Immature natural killer cell (primary cell): ENCODE data around the gene LPCAT1. TPM values are rescaled to one million over a fixed set of nuclear protein-coding genes. Genes with fewer than 3 reads are reported as not detected.

Experiments
- DNase-seq, 3 donors: peaks; one replicate each; pipeline ENCODE4 v3.0.0; 2022; ENCODE audit warnings: mixed read lengths in 1 of 3
- H3K27ac Mint-ChIP-seq, 6 donors: one replicate each; pipeline ENCODE4 v1.8.0; 2020; ENCODE audit warnings: mixed read lengths in 6 of 6, mild to moderate bottlenecking in 5 of 6, inconsistent platforms in 4 of 6, moderate library complexity in 3 of 6
- H3K27me3 Mint-ChIP-seq, 3 donors: one replicate each; pipeline ENCODE4 v1.8.0; 2020 to 2021; ENCODE audit warnings: low read depth in 3 of 3, mild to moderate bottlenecking in 3 of 3, mixed read lengths in 3 of 3, moderate library complexity in 3 of 3, inconsistent platforms in 1 of 3
- H3K36me3 Mint-ChIP-seq, 3 donors: one replicate each; pipeline ENCODE4 v1.8.0; 2020; ENCODE audit warnings: mixed read lengths in 3 of 3, inconsistent platforms in 2 of 3, mild to moderate bottlenecking in 2 of 3
- H3K4me1 Mint-ChIP-seq, 2 donors: one replicate each; pipeline ENCODE4 v1.8.0; 2020; ENCODE audit warnings: inconsistent platforms in 2 of 2, mild to moderate bottlenecking in 2 of 2, mixed read lengths in 2 of 2, moderate library complexity in 1 of 2
- H3K4me3 Mint-ChIP-seq, 5 donors: one replicate each; pipeline ENCODE4 v1.8.0; 2020; ENCODE audit warnings: mild to moderate bottlenecking in 5 of 5, mixed read lengths in 5 of 5, inconsistent platforms in 3 of 5, moderate library complexity in 3 of 5
- H3K9me3 Mint-ChIP-seq, 6 donors: one replicate each; pipeline ENCODE4 v1.8.0; 2020; ENCODE audit warnings: mild to moderate bottlenecking in 6 of 6, mixed read lengths in 6 of 6, inconsistent platforms in 4 of 6, moderate library complexity in 3 of 6
- polyA plus RNA-seq, 3 donors: library from polyadenylated mRNA; unstranded; fragments of 300-500 nt; fragmentation: Illumina TruSeq; gene quantifications; one replicate each; pipeline ENCODE4 v1.2.3, GENCODE V29; 2021

LPCAT1 gene
- polyA plus RNA-seq, 3 donors from 2014 or later = 107 to 255 (median 144) TPM

DNA sequence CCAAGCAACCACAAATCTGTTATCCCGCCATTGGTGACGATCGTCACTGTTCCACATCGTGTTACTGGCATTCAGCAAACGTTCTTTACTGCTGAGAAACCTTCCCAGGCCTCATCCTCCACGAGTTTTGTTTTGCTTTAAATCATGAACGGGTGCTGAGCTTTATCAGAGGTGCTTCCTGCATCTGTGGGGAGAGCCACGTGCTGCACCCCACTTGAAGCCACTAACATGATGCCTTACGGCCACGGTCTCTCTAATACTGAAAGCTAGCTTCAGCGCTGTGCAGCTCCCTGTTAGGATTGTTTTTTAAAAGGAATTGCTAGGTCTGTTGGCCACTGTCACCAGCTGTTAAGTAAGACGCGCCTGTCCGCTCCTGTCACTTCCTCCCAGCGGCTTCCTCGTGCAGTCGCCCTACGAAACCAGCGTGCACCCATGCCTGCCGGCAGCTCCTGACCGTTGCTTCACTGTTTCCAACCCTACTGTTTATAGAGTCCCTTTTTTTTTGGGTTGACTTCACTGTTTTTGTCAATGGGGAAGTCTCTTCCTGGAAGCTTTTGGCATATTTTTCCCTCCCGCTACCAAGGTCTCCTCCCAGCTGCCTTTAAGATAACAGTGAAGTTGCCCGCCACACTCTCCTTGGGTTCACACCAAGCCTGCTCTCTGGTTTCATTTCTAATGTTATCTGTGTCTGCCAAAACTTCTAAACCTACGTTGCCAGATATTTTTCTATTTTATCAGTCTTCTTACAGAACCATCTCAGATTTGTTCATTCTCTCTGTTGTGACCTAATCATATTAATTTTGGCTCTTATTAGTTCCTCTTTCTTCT is 20.3 kb downstream of the LPCAT1 start:
- peak; percentile 71 to 78 (median 74) for DNase-seq
- H3K27ac Mint-ChIP-seq = peak overlapping the region; percentile 96 to 100 (median 98)
- H3K27me3 Mint-ChIP-seq = peaks cover 39 to 47% (median 43%) of the 10 kb centered on the region in 3 donors
- H3K36me3 Mint-ChIP-seq = peaks cover 3 to 24% (median 12%) of the 10 kb centered on the region in 3 donors
- H3K4me1 Mint-ChIP-seq = peaks cover 96% of the 10 kb centered on the region in 2 donors
- H3K9me3 Mint-ChIP-seq = peaks cover 0 to 2% (median 0%) of the 10 kb centered on the region in 6 donors
- H3K4me3 Mint-ChIP-seq = peak overlapping the region; percentile 75 to 91 (median 84)

DNA sequence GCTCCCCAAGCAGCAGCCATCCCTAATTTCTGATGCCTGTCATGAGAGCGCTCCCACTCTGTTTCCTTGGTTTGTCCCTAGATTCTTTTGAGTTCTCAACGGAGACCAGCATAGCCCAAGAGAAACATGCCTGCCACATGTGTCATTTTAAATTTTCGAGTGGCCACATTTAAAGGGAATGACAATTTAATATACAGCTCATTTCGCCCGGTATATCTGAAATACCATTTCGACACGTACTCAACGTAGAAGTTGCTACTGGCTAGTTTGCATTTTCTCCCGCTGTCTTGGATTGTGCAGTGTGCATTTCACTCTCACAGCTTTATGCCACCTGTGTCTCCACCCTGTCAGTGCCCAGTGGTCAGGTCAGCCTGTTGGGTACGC is 21.0 kb downstream of the LPCAT1 start:
- Mint-ChIP-seq H3K36me3 (peaks cover 7 to 29% (median 13%) of the 10 kb centered on the region in 3 donors), H3K4me1 (peaks cover 96% of the 10 kb centered on the region in 2 donors), H3K9me3 (peaks cover 0 to 2% (median 0%) of the 10 kb centered on the region in 6 donors), H3K4me3 (peak overlapping the region; percentile 75 to 91 (median 84)), H3K27me3 (peaks cover 36 to 44% (median 42%) of the 10 kb centered on the region in 3 donors), H3K27ac (peak overlapping the region; percentile 96 to 100 (median 98))
- DNase-seq = no peak

DNA sequence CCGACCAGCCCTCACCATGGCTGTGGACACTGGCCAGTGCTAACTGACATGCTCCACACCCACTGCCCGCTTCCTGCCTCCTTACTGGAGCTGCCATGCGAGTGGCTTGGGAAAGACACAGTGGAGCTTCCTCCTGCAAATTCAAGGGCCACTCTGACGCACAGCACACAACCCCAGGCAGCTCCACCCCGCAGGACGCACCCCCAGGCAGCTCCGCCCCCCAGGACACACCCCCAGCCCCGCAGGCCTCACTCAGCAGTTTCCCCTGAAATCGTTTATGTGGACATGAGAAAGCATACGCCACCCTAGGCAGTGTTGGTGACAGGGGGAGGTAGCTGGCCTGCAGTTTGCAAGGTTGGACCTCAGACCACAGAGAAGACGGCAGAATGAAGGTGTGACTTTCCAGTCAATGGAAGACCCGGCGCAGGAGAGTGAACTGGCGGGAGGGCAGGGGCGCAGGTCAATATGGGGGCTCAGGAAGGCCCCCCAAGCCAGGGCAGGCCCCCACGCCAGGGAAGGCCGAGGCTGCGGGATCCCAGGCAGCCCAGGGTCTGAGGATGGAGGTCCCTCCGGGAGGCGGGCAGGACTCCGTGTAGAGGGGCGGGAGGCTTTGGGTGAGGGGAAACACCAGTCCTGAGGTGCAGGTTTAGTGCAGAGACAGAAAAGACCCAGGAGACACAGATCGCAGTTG is 21.6 kb downstream of the LPCAT1 start:
- peak overlapping the region; percentile 96 to 100 (median 98) for H3K27ac Mint-ChIP-seq

GRCh38 chr5:1501372-1502045 is 22.3 kb downstream of the LPCAT1 start:
- Mint-ChIP-seq H3K27ac (peak overlapping the region; percentile 96 to 100 (median 98)), H3K9me3 (peaks cover 0 to 3% (median 0%) of the 10 kb centered on the region in 6 donors), H3K4me1 (peaks cover 95 to 96% of the 10 kb centered on the region in 2 donors), H3K27me3 (peaks cover 34 to 45% (median 40%) of the 10 kb centered on the region in 3 donors), H3K4me3 (peak overlapping the region; percentile 80 to 94 (median 82)), H3K36me3 (peaks cover 7 to 26% (median 15%) of the 10 kb centered on the region in 3 donors)
- DNase-seq = no peak

More for the DNA sequence above, 21.6 kb downstream of the LPCAT1 start:
- Mint-ChIP-seq H3K4me3 (peak overlapping the region; percentile 80 to 94 (median 84)), H3K36me3 (peaks cover 7 to 25% (median 11%) of the 10 kb centered on the region in 3 donors), H3K4me1 (peaks cover 95 to 96% of the 10 kb centered on the region in 2 donors), H3K9me3 (peaks cover 0 to 2% (median 0%) of the 10 kb centered on the region in 6 donors), H3K27me3 (peaks cover 34 to 42% (median 39%) of the 10 kb centered on the region in 3 donors)
- DNase-seq = peak; percentile 87 to 90 (median 89)

GRCh38 chr5:1500411-1501091 is 23.2 kb downstream of the LPCAT1 start:
- DNase-seq = no peak
- peaks cover 33 to 44% (median 36%) of the 10 kb centered on the region in 3 donors for H3K27me3 Mint-ChIP-seq
- H3K4me1 Mint-ChIP-seq = peaks cover 95 to 96% of the 10 kb centered on the region in 2 donors
- peak overlapping the region; percentile 31 to 70 (median 66) for H3K4me3 Mint-ChIP-seq
- H3K36me3 Mint-ChIP-seq = peaks cover 7 to 32% (median 16%) of the 10 kb centered on the region in 3 donors
- peak overlapping the region; percentile 95 to 100 (median 98) for H3K27ac Mint-ChIP-seq
- peaks cover 0 to 3% (median 0%) of the 10 kb centered on the region in 6 donors for H3K9me3 Mint-ChIP-seq

- Mint-ChIP-seq H3K36me3 (peaks cover 7 to 34% (median 18%) of the 10 kb centered on the region in 3 donors), H3K27ac (peak overlapping the region; percentile 83 to 100 (median 96)), H3K4me3 (peak overlapping the region in 3 of 5 donors; percentile 53 to 72 (median 64)), H3K27me3 (peaks cover 36 to 49% (median 40%) of the 10 kb centered on the region in 3 donors), H3K4me1 (peaks cover 96 to 98% of the 10 kb centered on the region in 2 donors), H3K9me3 (peaks cover 0 to 3% (median 0%) of the 10 kb centered on the region in 6 donors)
- DNase-seq = no peak
These were observed 23.9 kb downstream of the LPCAT1 start for GRCh38 chr5:1499851-1500250.

GRCh38 chr5:1498623-1499416 is 24.9 kb downstream of the LPCAT1 start:
- H3K36me3 Mint-ChIP-seq = peaks cover 7 to 39% (median 18%) of the 10 kb centered on the region in 3 donors
- H3K4me1 Mint-ChIP-seq = peaks cover 96 to 98% of the 10 kb centered on the region in 2 donors
- peaks cover 37 to 52% (median 48%) of the 10 kb centered on the region in 3 donors for H3K27me3 Mint-ChIP-seq
- H3K9me3 Mint-ChIP-seq = peaks cover 0 to 3% (median 0%) of the 10 kb centered on the region in 6 donors
- peak overlapping the region; percentile 0 to 72 (median 27) for H3K4me3 Mint-ChIP-seq
- H3K27ac Mint-ChIP-seq = peak overlapping the region; percentile 83 to 100 (median 96)
- DNase-seq = peak in 2 of 3 donors; percentile 48 to 52

DNA sequence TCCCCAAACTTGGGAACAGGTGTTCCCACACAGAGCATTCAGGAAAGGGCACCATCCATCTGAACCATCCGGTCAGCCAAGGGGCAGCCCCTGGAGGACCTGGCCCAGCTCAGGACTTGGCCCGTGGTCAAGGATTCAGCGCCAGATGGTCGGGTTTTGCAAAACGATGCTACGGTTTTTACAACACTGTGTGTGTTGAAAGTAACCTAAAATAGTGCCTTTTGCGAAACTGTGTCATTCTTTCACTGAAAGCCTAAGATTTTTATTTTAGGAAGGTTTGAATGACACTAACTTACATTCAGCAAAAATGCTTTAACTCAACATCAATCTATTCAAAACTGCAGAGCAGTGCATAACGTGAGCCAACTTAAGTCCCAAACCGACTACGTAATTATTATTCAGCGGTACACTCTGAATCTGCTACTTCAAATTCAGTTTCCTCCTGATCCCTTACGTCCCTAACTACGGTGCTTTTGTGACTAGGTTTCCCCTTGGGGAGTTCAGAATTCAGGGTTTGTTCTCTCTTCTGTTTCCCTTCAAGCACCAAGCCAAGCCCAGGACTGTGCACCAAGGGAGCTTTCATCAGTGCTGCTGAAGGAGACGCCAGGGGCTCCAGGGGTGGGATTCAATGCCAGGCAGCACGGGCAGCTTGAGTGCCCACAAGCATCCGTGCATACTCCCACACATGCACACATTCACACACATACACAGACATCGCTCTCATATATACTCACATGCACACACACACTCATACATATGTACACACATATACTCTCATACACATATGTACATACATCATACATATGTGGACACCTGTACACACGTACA is 25.8 kb downstream of the LPCAT1 start:
- Mint-ChIP-seq H3K27ac (peak overlapping the region; percentile 83 to 100 (median 98)), H3K27me3 (peaks cover 36 to 51% (median 47%) of the 10 kb centered on the region in 3 donors), H3K9me3 (peaks cover 0 to 3% (median 0%) of the 10 kb centered on the region in 6 donors), H3K4me1 (peaks cover 96 to 98% of the 10 kb centered on the region in 2 donors), H3K36me3 (peaks cover 9 to 42% (median 20%) of the 10 kb centered on the region in 3 donors), H3K4me3 (peak overlapping the region in 4 of 5 donors; percentile 14 to 72 (median 26))
- DNase-seq = no peak

DNA sequence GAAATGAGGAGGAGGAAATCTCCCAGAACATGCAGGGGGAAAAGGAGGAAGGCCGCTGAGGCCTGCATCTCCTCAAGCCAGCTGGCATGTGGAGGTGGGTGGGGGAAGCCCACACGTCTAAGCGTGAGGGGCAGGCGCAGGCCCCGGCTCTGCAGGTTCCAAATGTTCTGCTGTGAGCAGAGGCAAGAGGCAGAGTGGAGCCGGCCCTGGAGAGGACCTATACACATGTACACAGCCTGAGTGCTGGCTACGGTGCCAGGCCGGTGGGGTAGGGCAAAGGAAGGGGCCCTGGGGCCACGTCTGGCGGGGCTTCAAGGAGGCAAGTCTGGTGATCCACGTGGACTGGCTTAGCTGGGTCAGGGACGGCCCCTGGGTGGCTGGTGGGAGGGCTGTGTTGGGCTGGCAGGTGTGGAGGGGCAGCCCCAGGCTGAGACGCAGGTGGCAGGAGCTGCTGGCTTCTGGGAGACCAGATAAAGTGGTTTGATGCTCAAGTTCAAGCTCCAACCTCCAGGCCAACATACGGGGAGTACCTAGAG is 26.4 kb downstream of the LPCAT1 start:
- Mint-ChIP-seq H3K4me3 (peak overlapping the region in 2 of 5 donors; percentile 44 to 57), H3K4me1 (peaks cover 97 to 98% of the 10 kb centered on the region in 2 donors), H3K27ac (peak overlapping the region; percentile 97 to 100 (median 98)), H3K27me3 (peaks cover 37 to 51% (median 47%) of the 10 kb centered on the region in 3 donors), H3K9me3 (peaks cover 0 to 3% (median 0%) of the 10 kb centered on the region in 6 donors), H3K36me3 (peaks cover 15 to 47% (median 20%) of the 10 kb centered on the region in 3 donors)
- DNase-seq = no peak

- DNase-seq = peak; percentile 55 to 61 (median 59)
- Mint-ChIP-seq H3K4me3 (peak overlapping the region; percentile 71 to 86 (median 82)), H3K27ac (peak overlapping the region; percentile 97 to 100 (median 98)), H3K9me3 (peaks cover 0 to 1% (median 0%) of the 10 kb centered on the region in 6 donors), H3K36me3 (peaks cover 15 to 63% (median 29%) of the 10 kb centered on the region in 3 donors), H3K27me3 (peaks cover 31 to 45% (median 44%) of the 10 kb centered on the region in 3 donors), H3K4me1 (peaks cover 99% of the 10 kb centered on the region in 2 donors)
These were observed 28.2 kb downstream of the LPCAT1 start for GRCh38 chr5:1495525-1495897.
